HepG2 (cell line): ENCODE results near the gene SYAP1. TPM values are rescaled to one million over a fixed set of nuclear protein-coding genes. Genes with fewer than 3 reads are reported as not detected.
A peak's percentile ranks its signal among the peaks of the same experiment; 100 is the strongest.

ENCODE experiments used
- MEIS2 ChIP-seq: sonication (generic); formaldehyde crosslinking; IDR thresholded peaks from 2 replicates; pipeline ENCODE4 v1.9.0; 2021; ENCODE audit warnings: mild to moderate bottlenecking, missing genetic modification reagents
- MLX ChIP-seq: IDR thresholded peaks from 2 replicates; pipeline ENCODE4 v1.6.1; 2016
- NR2F6 ChIP-seq, 2 experiments: IDR thresholded peaks; 2 replicates each; pipeline ENCODE4 v1.6.1; 2016; ENCODE audit warnings: antibody characterized with exemption in 1 of 2, mild to moderate bottlenecking in 1 of 2
- PLRG1 ChIP-seq: fragments of 450-650 bp; conservative IDR thresholded peaks from 2 replicates; pipeline ENCODE4 v1.6.1; 2016
- RCOR2 ChIP-seq: IDR thresholded peaks from 2 replicates; pipeline ENCODE4 v1.6.1; 2016; ENCODE audit warnings: missing biosample characterization, missing genetic modification reagents
- SIX1 ChIP-seq: sonication (generic); formaldehyde crosslinking; IDR thresholded peaks from 2 replicates; pipeline ENCODE4 v1.4.0; 2020; ENCODE audit warnings: missing genetic modification reagents, borderline replicate concordance
- SIX4 ChIP-seq: sonication (generic); formaldehyde crosslinking; IDR thresholded peaks from 2 replicates; pipeline ENCODE4 v1.4.0; 2020; ENCODE audit warnings: missing genetic modification reagents
- SP5 ChIP-seq: IDR thresholded peaks from 2 replicates; pipeline ENCODE4 v1.6.1; 2016; ENCODE audit warnings: low read depth, borderline replicate concordance
- SRF ChIP-seq: IDR thresholded peaks from 2 replicates; pipeline ENCODE4 v1.6.1; 2011; ENCODE audit warnings: mild to moderate bottlenecking, low read depth, low read length, moderate library complexity
- ZBTB3 ChIP-seq: sonication (generic); formaldehyde crosslinking; IDR thresholded peaks from 2 replicates; pipeline ENCODE4 v1.4.0; 2020; ENCODE audit warnings: low read depth, mild to moderate bottlenecking, moderate library complexity, missing genetic modification reagents, borderline replicate concordance
- ZC3H4 ChIP-seq: sonication (generic); formaldehyde crosslinking; IDR thresholded peaks from 2 replicates; pipeline ENCODE4 v1.4.0; 2020; ENCODE audit warnings: missing genetic modification reagents, borderline replicate concordance
- ZFP36L1 ChIP-seq: sonication (generic); formaldehyde crosslinking; IDR thresholded peaks from 2 replicates; pipeline ENCODE4 v1.8.0; 2022; ENCODE audit warnings: mild to moderate bottlenecking, missing genetic modification reagents, moderate library complexity
- ZMAT3 ChIP-seq: sonication (generic); formaldehyde crosslinking; conservative IDR thresholded peaks from 2 replicates; pipeline ENCODE4 v1.7.0; 2021; ENCODE audit warnings: missing genetic modification reagents
- ZNF17 ChIP-seq: sonication (generic); formaldehyde crosslinking; IDR thresholded peaks from 2 replicates; pipeline ENCODE4 v1.5.0; 2020; ENCODE audit warnings: mild to moderate bottlenecking, missing genetic modification reagents
- ZNF263 ChIP-seq: sonication (generic); formaldehyde crosslinking; IDR thresholded peaks from 2 replicates; pipeline ENCODE4 v1.4.0; 2020; ENCODE audit warnings: missing genetic modification reagents
- ZNF614 ChIP-seq: IDR thresholded peaks from 2 replicates; pipeline ENCODE4 v1.6.1; 2018; ENCODE audit warnings: missing biosample characterization, missing genetic modification reagents, inconsistent platforms, borderline replicate concordance
- ZNF703 ChIP-seq: sonication (generic); formaldehyde crosslinking; IDR thresholded peaks from 2 replicates; pipeline ENCODE4 v1.5.1; 2020; ENCODE audit warnings: missing genetic modification reagents, mild to moderate bottlenecking, moderate library complexity, borderline replicate concordance
- ZNF713 ChIP-seq: sonication (generic); formaldehyde crosslinking; IDR thresholded peaks from 2 replicates; pipeline ENCODE4 v1.4.0; 2020; ENCODE audit warnings: mild to moderate bottlenecking, missing genetic modification reagents
- ZNF724P ChIP-seq: sonication (generic); formaldehyde crosslinking; IDR thresholded peaks from 2 replicates; pipeline ENCODE4 v1.8.0; 2022; ENCODE audit warnings: missing genetic modification reagents, borderline replicate concordance
- ZNF75D ChIP-seq: sonication (generic); formaldehyde crosslinking; IDR thresholded peaks from 2 replicates; pipeline ENCODE4 v1.8.1; 2023; ENCODE audit warnings: missing genetic modification reagents, mild to moderate bottlenecking, borderline replicate concordance
- polyA plus RNA-seq, 8 experiments: library from polyadenylated mRNA; depleted of rRNA in 3 of 8; stranded (reverse) in 7 of 8; unstranded in 1 of 8; fragments of >200 nt; fragmentation: Illumina TruSeq in 4 of 8; extraction: Trizol in 4 of 8; gene quantifications; 2 replicates each; pipeline versions ENCODE4 v1.2.1 to v1.2.3, GENCODE V29; 2011 to 2016; ENCODE audit warnings: low read depth in 4 of 8, missing spikeins in 1 of 8, mixed read lengths in 1 of 8; ENCODE audit not compliant: insufficient read depth in 1 of 8
- total RNA-seq, 5 experiments: library from RNA; depleted of rRNA; stranded (reverse); fragments of >200 nt; fragmentation: Illumina TruSeq; extraction: Trizol; gene quantifications; 2 replicates each; pipeline ENCODE4 v1.2.3, GENCODE V29; 2016; ENCODE audit warnings: low read depth in 1 of 5
- TF ChIP-seq, protein P1 (sequence below): sonication (generic); formaldehyde crosslinking; IDR thresholded peaks from 2 replicates; pipeline ENCODE4 v1.9.0; 2021; ENCODE audit warnings: missing genetic modification reagents, borderline replicate concordance
- TF ChIP-seq, protein P2 (sequence below): sonication (generic); formaldehyde crosslinking; IDR thresholded peaks from 2 replicates; pipeline ENCODE4 v1.5.1; 2020; ENCODE audit warnings: missing genetic modification reagents, mild to moderate bottlenecking, borderline replicate concordance
- TF ChIP-seq, protein P3 (sequence below): sonication (generic); formaldehyde crosslinking; IDR thresholded peaks from 2 replicates; pipeline ENCODE4 v1.9.0; 2021; ENCODE audit warnings: missing genetic modification reagents, mild to moderate bottlenecking, borderline replicate concordance
- TF ChIP-seq, protein P4 (sequence below): sonication (generic); formaldehyde crosslinking; IDR thresholded peaks from 2 replicates; pipeline ENCODE4 v1.4.0; 2020; ENCODE audit warnings: missing genetic modification reagents

SYAP1 gene
- total and polyA plus RNA-seq, 2 of the 13 experiments (the other 11 are each of a cell fraction or from before 2014, with no cell fraction given): 4.9 to 18.5 TPM

- TF ChIP-seq ZBTB3 (CRISPR knock-in tag) (no peak), ZNF724P (CRISPR knock-in tag) (no peak), SRF (no peak), ZMAT3 (CRISPR knock-in tag) (no peak), ZFP36L1 (no peak), ZNF614 (CRISPR knock-in tag) (no peak), RCOR2 (CRISPR knock-in tag) (0 out of 2 replicates have a peak, but pooled peaks have one; percentile 27), PLRG1 (no peak), SP5 (CRISPR knock-in tag) (no peak), ZNF75D (CRISPR knock-in tag) (no peak), SIX1 (CRISPR knock-in tag) (no peak), ZNF713 (CRISPR knock-in tag) (no peak), ZC3H4 (CRISPR knock-in tag) (no peak), ZNF17 (CRISPR knock-in tag) (no peak), SIX4 (CRISPR knock-in tag) (no peak), ZNF263 (peak; percentile 52; the same call in 1 of the 2 replicates), ZNF703 (CRISPR knock-in tag) (no peak), MEIS2 (CRISPR knock-in tag) (peak; percentile 26; the same call in 1 of the 2 replicates), MLX (CRISPR knock-in tag) (no peak), NR2F6 (IDR thresholded peaks at IDR 0.05) (peak; percentile 26), NR2F6 (CRISPR knock-in tag; IDR thresholded peaks at IDR 0.05) (peak; percentile 29)
- TF ChIP-seq, protein P1, sequence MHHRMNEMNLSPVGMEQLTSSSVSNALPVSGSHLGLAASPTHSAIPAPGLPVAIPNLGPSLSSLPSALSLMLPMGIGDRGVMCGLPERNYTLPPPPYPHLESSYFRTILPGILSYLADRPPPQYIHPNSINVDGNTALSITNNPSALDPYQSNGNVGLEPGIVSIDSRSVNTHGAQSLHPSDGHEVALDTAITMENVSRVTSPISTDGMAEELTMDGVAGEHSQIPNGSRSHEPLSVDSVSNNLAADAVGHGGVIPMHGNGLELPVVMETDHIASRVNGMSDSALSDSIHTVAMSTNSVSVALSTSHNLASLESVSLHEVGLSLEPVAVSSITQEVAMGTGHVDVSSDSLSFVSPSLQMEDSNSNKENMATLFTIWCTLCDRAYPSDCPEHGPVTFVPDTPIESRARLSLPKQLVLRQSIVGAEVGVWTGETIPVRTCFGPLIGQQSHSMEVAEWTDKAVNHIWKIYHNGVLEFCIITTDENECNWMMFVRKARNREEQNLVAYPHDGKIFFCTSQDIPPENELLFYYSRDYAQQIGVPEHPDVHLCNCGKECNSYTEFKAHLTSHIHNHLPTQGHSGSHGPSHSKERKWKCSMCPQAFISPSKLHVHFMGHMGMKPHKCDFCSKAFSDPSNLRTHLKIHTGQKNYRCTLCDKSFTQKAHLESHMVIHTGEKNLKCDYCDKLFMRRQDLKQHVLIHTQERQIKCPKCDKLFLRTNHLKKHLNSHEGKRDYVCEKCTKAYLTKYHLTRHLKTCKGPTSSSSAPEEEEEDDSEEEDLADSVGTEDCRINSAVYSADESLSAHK (CRISPR knock-in tag): no peak
- TF ChIP-seq, protein P2, sequence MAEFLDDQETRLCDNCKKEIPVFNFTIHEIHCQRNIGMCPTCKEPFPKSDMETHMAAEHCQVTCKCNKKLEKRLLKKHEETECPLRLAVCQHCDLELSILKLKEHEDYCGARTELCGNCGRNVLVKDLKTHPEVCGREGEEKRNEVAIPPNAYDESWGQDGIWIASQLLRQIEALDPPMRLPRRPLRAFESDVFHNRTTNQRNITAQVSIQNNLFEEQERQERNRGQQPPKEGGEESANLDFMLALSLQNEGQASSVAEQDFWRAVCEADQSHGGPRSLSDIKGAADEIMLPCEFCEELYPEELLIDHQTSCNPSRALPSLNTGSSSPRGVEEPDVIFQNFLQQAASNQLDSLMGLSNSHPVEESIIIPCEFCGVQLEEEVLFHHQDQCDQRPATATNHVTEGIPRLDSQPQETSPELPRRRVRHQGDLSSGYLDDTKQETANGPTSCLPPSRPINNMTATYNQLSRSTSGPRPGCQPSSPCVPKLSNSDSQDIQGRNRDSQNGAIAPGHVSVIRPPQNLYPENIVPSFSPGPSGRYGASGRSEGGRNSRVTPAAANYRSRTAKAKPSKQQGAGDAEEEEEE: no peak
- TF ChIP-seq, protein P3, sequence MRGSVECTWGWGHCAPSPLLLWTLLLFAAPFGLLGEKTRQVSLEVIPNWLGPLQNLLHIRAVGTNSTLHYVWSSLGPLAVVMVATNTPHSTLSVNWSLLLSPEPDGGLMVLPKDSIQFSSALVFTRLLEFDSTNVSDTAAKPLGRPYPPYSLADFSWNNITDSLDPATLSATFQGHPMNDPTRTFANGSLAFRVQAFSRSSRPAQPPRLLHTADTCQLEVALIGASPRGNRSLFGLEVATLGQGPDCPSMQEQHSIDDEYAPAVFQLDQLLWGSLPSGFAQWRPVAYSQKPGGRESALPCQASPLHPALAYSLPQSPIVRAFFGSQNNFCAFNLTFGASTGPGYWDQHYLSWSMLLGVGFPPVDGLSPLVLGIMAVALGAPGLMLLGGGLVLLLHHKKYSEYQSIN (CRISPR knock-in tag): no peak
- TF ChIP-seq, protein P4, sequence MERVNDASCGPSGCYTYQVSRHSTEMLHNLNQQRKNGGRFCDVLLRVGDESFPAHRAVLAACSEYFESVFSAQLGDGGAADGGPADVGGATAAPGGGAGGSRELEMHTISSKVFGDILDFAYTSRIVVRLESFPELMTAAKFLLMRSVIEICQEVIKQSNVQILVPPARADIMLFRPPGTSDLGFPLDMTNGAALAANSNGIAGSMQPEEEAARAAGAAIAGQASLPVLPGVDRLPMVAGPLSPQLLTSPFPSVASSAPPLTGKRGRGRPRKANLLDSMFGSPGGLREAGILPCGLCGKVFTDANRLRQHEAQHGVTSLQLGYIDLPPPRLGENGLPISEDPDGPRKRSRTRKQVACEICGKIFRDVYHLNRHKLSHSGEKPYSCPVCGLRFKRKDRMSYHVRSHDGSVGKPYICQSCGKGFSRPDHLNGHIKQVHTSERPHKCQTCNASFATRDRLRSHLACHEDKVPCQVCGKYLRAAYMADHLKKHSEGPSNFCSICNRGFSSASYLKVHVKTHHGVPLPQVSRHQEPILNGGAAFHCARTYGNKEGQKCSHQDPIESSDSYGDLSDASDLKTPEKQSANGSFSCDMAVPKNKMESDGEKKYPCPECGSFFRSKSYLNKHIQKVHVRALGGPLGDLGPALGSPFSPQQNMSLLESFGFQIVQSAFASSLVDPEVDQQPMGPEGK (CRISPR knock-in tag): no peak
These were observed 26.2 kb downstream of the SYAP1 start (continued) for GRCh38 chrX:16745659-16746058.
